HepG2 (cell line): ENCODE data around the gene CIBAR2. TPM values are rescaled to one million over a fixed set of nuclear protein-coding genes. Genes with fewer than 3 reads are reported as not detected.

Experiments
- BCL6 ChIP-seq: IDR thresholded peaks from 2 replicates; pipeline ENCODE4 v1.6.1; 2016; ENCODE audit warnings: missing genetic modification reagents, missing compliant biosample characterization
- BRCA1 ChIP-seq: sonication (generic); formaldehyde crosslinking; IDR thresholded peaks from 2 replicates; pipeline ENCODE4 v1.4.0; 2020; ENCODE audit warnings: missing genetic modification reagents
- HOXA3 ChIP-seq: sonication (generic); formaldehyde crosslinking; IDR thresholded peaks from 2 replicates; pipeline ENCODE4 v1.5.0; 2020; ENCODE audit warnings: missing genetic modification reagents
- MTF1 ChIP-seq: sonication (generic); formaldehyde crosslinking; IDR thresholded peaks from 2 replicates; pipeline ENCODE4 v1.5.0; 2020; ENCODE audit warnings: missing genetic modification reagents
- NFE2L1 ChIP-seq: sonication (generic); formaldehyde crosslinking; IDR thresholded peaks from 2 replicates; pipeline ENCODE4 v1.4.0; 2020; ENCODE audit warnings: missing genetic modification reagents, mild to moderate bottlenecking, borderline replicate concordance
- NR0B2 ChIP-seq: sonication (generic); formaldehyde crosslinking; IDR thresholded peaks from 2 replicates; pipeline ENCODE4 v1.4.0; 2020; ENCODE audit warnings: mild to moderate bottlenecking, missing genetic modification reagents
- NRL ChIP-seq: sonication (generic); formaldehyde crosslinking; IDR thresholded peaks from 2 replicates; pipeline ENCODE4 v1.5.0; 2020; ENCODE audit warnings: missing genetic modification reagents, mild to moderate bottlenecking, moderate library complexity, borderline replicate concordance
- POLR2AphosphoS2 ChIP-seq: IDR thresholded peaks from 2 replicates; pipeline ENCODE4 v1.6.1; 2011; ENCODE audit warnings: low read depth, low read length, improper control_type of control experiment
- REXO4 ChIP-seq: sonication (generic); formaldehyde crosslinking; IDR thresholded peaks from 2 replicates; pipeline ENCODE4 v1.8.0; 2022; ENCODE audit warnings: missing genetic modification reagents, mild to moderate bottlenecking, borderline replicate concordance
- RFX5 ChIP-seq: IDR thresholded peaks from 2 replicates; pipeline ENCODE4 v1.6.1; 2011; ENCODE audit warnings: low read depth, low read length, improper control_type of control experiment
- SETDB1 ChIP-seq: sonication (generic); formaldehyde crosslinking; IDR thresholded peaks from 2 replicates; pipeline ENCODE4 v1.5.1; 2020; ENCODE audit warnings: missing genetic modification reagents, mild to moderate bottlenecking, borderline replicate concordance
- SMYD3 ChIP-seq: sonication (generic); formaldehyde crosslinking; IDR thresholded peaks from 2 replicates; pipeline ENCODE4 v1.8.1; 2023; ENCODE audit warnings: mild to moderate bottlenecking, missing genetic modification reagents
- SRY ChIP-seq: sonication (generic); formaldehyde crosslinking; IDR thresholded peaks from 2 replicates; pipeline ENCODE4 v1.8.0; 2022; ENCODE audit warnings: mild to moderate bottlenecking, missing genetic modification reagents
- TBX3 ChIP-seq: fragments of 450-650 bp; IDR thresholded peaks from 2 replicates; pipeline ENCODE4 v1.6.1; 2017; ENCODE audit warnings: antibody characterized with exemption, mild to moderate bottlenecking, inconsistent platforms, borderline replicate concordance
- U2AF2 ChIP-seq: fragments of 200-400 bp; formaldehyde crosslinking; IDR thresholded peaks from 2 replicates; pipeline ENCODE4 v1.6.1; 2017; ENCODE audit warnings: low read depth, mild to moderate bottlenecking, low read length
- XRCC5 ChIP-seq: fragments of 200-400 bp; formaldehyde crosslinking; optimal IDR thresholded peaks from 2 replicates; pipeline ENCODE3; 2017; ENCODE audit warnings: mild to moderate bottlenecking, low read length
- ZBTB3 ChIP-seq: sonication (generic); formaldehyde crosslinking; IDR thresholded peaks from 2 replicates; pipeline ENCODE4 v1.4.0; 2020; ENCODE audit warnings: low read depth, mild to moderate bottlenecking, moderate library complexity, missing genetic modification reagents, borderline replicate concordance
- ZNF10 ChIP-seq: sonication (generic); formaldehyde crosslinking; IDR thresholded peaks from 2 replicates; pipeline ENCODE4 v1.4.0; 2020; ENCODE audit warnings: mild to moderate bottlenecking, low read depth, missing genetic modification reagents, borderline replicate concordance
- ZNF101 ChIP-seq: sonication (generic); formaldehyde crosslinking; IDR thresholded peaks from 2 replicates; pipeline ENCODE4 v1.4.0; 2020; ENCODE audit warnings: mild to moderate bottlenecking, low read depth, missing genetic modification reagents, borderline replicate concordance
- ZNF251 ChIP-seq: sonication (generic); formaldehyde crosslinking; IDR thresholded peaks from 2 replicates; pipeline ENCODE4 v1.9.0; 2021; ENCODE audit warnings: mild to moderate bottlenecking, missing genetic modification reagents
- ZNF329 ChIP-seq: sonication (generic); formaldehyde crosslinking; IDR thresholded peaks from 2 replicates; pipeline ENCODE4 v1.9.0; 2021; ENCODE audit warnings: low read depth, mild to moderate bottlenecking, missing genetic modification reagents
- ZNF790 ChIP-seq: sonication (generic); formaldehyde crosslinking; IDR thresholded peaks from 2 replicates; pipeline ENCODE4 v1.8.0; 2022; ENCODE audit warnings: missing genetic modification reagents, mild to moderate bottlenecking, borderline replicate concordance
- ZSCAN21 ChIP-seq: sonication (generic); formaldehyde crosslinking; IDR thresholded peaks from 2 replicates; pipeline ENCODE4 v1.8.0; 2022; ENCODE audit warnings: mild to moderate bottlenecking, missing genetic modification reagents, moderate library complexity, borderline replicate concordance
- polyA plus RNA-seq, 8 experiments: library from polyadenylated mRNA; depleted of rRNA in 3 of 8; stranded (reverse) in 7 of 8; unstranded in 1 of 8; fragments of >200 nt; fragmentation: Illumina TruSeq in 4 of 8; extraction: Trizol in 4 of 8; gene quantifications; 2 replicates each; pipeline versions ENCODE4 v1.2.1 to v1.2.3, GENCODE V29; 2011 to 2016; ENCODE audit warnings: low read depth in 4 of 8, missing spikeins in 1 of 8, mixed read lengths in 1 of 8; ENCODE audit not compliant: insufficient read depth in 1 of 8
- total RNA-seq, 5 experiments: library from RNA; depleted of rRNA; stranded (reverse); fragments of >200 nt; fragmentation: Illumina TruSeq; extraction: Trizol; gene quantifications; 2 replicates each; pipeline ENCODE4 v1.2.3, GENCODE V29; 2016; ENCODE audit warnings: low read depth in 1 of 5
- TF ChIP-seq, protein P1 (sequence below): sonication (generic); formaldehyde crosslinking; IDR thresholded peaks from 2 replicates; pipeline ENCODE4 v1.5.0; 2020; ENCODE audit warnings: mild to moderate bottlenecking, missing genetic modification reagents
- TF ChIP-seq, protein P2 (sequence below): sonication (generic); formaldehyde crosslinking; IDR thresholded peaks from 2 replicates; pipeline ENCODE4 v1.4.0; 2020; ENCODE audit warnings: missing genetic modification reagents
- TF ChIP-seq, protein P3 (sequence below): sonication (generic); formaldehyde crosslinking; IDR thresholded peaks from 2 replicates; pipeline ENCODE4 v1.8.1; 2023; ENCODE audit warnings: missing genetic modification reagents, mild to moderate bottlenecking, borderline replicate concordance

Gene CIBAR2
- total and polyA plus RNA-seq, 2 of the 13 experiments (the other 11 are each of a cell fraction or from before 2014, with no cell fraction given), result not detected

DNA sequence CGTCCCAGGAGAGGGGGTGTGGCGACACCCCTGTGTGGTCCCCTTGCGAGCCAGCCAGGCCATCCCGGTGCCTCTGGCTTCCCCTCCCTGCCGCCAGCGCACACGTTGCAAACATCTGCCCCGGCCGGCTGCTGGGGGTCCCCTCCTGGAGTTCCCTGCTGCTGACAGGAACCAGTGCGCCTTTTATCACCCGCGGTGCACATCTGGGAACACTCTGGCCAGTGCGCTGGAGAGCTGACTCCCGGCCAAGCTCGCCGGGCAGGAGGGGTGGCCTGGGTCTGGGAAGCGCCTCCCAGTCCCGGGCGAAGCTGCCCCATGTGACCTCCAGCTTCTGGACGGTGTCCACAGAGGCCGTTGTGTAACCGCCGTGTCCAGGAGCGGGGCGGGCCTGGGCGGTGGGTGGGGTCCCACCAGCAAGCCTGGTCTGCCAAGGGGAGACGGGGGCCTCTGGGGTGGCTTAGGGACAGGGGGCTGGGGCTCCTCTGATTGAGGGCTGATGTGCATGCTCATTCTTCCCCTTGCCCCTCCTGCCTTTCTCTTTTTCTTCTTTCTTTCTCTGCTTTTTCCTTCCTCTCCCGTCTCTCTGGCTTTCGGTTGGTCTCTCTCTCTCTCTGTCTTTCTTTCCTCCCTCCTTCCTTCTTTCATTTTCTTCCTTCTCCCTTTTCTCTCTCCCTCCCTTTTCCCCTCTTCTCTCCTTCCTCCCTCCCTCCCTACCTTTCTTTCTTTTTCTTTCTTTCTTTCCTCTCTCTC lies 25.2 kb upstream of the CIBAR2 start (continued):
- TF ChIP-seq ZSCAN21 (CRISPR knock-in tag) (peak; percentile 79), REXO4 (no peak), ZBTB3 (CRISPR knock-in tag) (peak; percentile 93), NR0B2 (CRISPR knock-in tag) (0 out of 2 replicates have a peak, but pooled peaks have one; percentile 51), RFX5 (no peak), TBX3 (no peak), ZNF251 (CRISPR knock-in tag) (no peak; the same call in 1 of the 2 replicates), MTF1 (0 out of 2 replicates have a peak, but pooled peaks have one; percentile 41), NRL (CRISPR knock-in tag) (peak; percentile 63; the same call in 1 of the 2 replicates), NFE2L1 (CRISPR knock-in tag) (0 out of 2 replicates have a peak, but pooled peaks have one; percentile 68), ZNF790 (CRISPR knock-in tag) (no peak), POLR2AphosphoS2 (no peak), XRCC5 (peak; percentile 70), SMYD3 (CRISPR knock-in tag) (no peak), HOXA3 (CRISPR knock-in tag) (peak; percentile 66), SRY (0 out of 2 replicates have a peak, but pooled peaks have one; percentile 30), ZNF329 (CRISPR knock-in tag) (peak; percentile 87), BCL6 (CRISPR knock-in tag) (peak; percentile 63), ZNF101 (no peak), BRCA1 (CRISPR knock-in tag) (peak; percentile 73), SETDB1 (no peak), U2AF2 (0 out of 2 replicates have a peak, but pooled peaks have one; percentile 18), ZNF10 (CRISPR knock-in tag) (no peak)
- TF ChIP-seq, protein P1, sequence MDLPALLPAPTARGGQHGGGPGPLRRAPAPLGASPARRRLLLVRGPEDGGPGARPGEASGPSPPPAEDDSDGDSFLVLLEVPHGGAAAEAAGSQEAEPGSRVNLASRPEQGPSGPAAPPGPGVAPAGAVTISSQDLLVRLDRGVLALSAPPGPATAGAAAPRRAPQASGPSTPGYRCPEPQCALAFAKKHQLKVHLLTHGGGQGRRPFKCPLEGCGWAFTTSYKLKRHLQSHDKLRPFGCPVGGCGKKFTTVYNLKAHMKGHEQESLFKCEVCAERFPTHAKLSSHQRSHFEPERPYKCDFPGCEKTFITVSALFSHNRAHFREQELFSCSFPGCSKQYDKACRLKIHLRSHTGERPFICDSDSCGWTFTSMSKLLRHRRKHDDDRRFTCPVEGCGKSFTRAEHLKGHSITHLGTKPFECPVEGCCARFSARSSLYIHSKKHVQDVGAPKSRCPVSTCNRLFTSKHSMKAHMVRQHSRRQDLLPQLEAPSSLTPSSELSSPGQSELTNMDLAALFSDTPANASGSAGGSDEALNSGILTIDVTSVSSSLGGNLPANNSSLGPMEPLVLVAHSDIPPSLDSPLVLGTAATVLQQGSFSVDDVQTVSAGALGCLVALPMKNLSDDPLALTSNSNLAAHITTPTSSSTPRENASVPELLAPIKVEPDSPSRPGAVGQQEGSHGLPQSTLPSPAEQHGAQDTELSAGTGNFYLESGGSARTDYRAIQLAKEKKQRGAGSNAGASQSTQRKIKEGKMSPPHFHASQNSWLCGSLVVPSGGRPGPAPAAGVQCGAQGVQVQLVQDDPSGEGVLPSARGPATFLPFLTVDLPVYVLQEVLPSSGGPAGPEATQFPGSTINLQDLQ (CRISPR knock-in tag), result no peak
- TF ChIP-seq, protein P2, sequence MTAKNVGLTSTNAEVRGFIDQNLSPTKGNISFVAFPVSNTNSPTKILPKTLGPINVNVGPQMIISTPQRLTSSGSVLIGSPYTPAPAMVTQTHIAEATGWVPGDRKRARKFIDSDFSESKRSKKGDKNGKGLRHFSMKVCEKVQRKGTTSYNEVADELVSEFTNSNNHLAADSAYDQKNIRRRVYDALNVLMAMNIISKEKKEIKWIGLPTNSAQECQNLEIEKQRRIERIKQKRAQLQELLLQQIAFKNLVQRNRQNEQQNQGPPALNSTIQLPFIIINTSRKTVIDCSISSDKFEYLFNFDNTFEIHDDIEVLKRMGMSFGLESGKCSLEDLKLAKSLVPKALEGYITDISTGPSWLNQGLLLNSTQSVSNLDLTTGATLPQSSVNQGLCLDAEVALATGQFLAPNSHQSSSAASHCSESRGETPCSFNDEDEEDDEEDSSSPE (CRISPR knock-in tag), result 0 out of 2 replicates have a peak, but pooled peaks have one; percentile 46
- TF ChIP-seq, protein P3, sequence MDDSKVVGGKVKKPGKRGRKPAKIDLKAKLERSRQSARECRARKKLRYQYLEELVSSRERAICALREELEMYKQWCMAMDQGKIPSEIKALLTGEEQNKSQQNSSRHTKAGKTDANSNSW (CRISPR knock-in tag), result no peak
